H1 (cell line): ENCODE data around the gene METTL1.

Experiments
- TAF7 ChIP-seq: optimal IDR thresholded peaks from 2 replicates; pipeline ENCODE3; 2011; ENCODE audit warnings: low read depth, mild to moderate bottlenecking, inconsistent platforms, low read length, moderate library complexity, borderline replicate concordance
- TF ChIP-seq, protein P1 (sequence below): IDR thresholded peaks from 2 replicates; pipeline ENCODE4 v1.6.1; 2012; ENCODE audit warnings: inconsistent platforms

DNA sequence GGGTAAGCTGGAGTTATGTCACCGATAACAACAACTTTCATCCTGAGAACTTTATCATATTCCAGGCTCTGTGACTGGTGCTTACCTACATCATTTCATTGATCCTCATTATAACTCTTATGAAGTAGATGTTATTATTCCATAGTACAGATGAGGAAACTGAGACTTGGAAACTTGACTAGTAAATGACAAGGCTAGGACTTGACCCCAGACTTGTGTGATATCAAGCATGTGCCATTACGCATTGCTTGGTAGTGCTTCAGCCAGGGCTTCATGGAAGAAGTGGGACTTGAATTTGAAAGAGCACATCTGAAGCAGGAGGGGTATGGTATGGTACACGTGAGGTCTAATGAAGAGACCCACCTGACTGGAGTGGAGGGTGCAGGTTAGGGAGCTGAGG, 34.8 kb upstream of the METTL1 start:
- TF ChIP-seq TAF7, result no peak
- TF ChIP-seq, protein P1, sequence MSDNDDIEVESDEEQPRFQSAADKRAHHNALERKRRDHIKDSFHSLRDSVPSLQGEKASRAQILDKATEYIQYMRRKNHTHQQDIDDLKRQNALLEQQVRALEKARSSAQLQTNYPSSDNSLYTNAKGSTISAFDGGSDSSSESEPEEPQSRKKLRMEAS, result no peak
